GM12801 (cell line): ENCODE measurements around the gene CYP2W1.

Experiments
- CTCF ChIP-seq: IDR thresholded peaks from one replicate; pipeline ENCODE4 v1.5.1; 2011; ENCODE audit warnings: control low read depth; ENCODE audit not compliant: insufficient read length; ENCODE audit errors: extremely low read depth

CYP2W1 gene

GRCh38 chr7:981793-982510 lies 1.0 kb upstream of the CYP2W1 start:
- no peak for TF ChIP-seq CTCF

GRCh38 chr7:982511-983003 lies 424 bp upstream of the CYP2W1 start:
- TF ChIP-seq CTCF: no peak

- no peak for TF ChIP-seq CTCF
These were observed 663 bp downstream of the CYP2W1 start for GRCh38 chr7:983616-984071.

- no peak for TF ChIP-seq CTCF
These were observed 1.6 kb downstream of the CYP2W1 start for GRCh38 chr7:984361-985126.

GRCh38 chr7:985127-985416 lies 2.1 kb downstream of the CYP2W1 start:
- no peak for TF ChIP-seq CTCF

- TF ChIP-seq CTCF: no peak
These were observed 3.1 kb downstream of the CYP2W1 start for GRCh38 chr7:985915-986741.
